Fibroblast of lung (primary cell): ENCODE data around the gene TNFAIP2. TPM values are rescaled to one million over a fixed set of nuclear protein-coding genes. Genes with fewer than 3 reads are reported as not detected.
A peak's percentile ranks its signal among the peaks of the same experiment; 100 is the strongest.
"Not testable (repeated sequence)": the region's sequence is repeated elsewhere in the genome, so short reads cannot be mapped to it uniquely, and the experiment has no call there.

Experiments
- DNase-seq, 2 donors: peaks; one replicate each; pipeline versions ENCODE4 v3.0.0 to v3.0.0-alpha.2; 2010; ENCODE audit warnings: low read depth in 2 of 2
- H2AFZ ChIP-seq: 2 replicates; pipeline ENCODE4 v1.5.1; 2012; ENCODE audit warnings: low read length, control low read depth, inconsistent platforms
- H3K27ac ChIP-seq: 2 replicates; pipeline ENCODE4 v1.5.1; 2011; ENCODE audit warnings: low read length, control low read depth; ENCODE audit not compliant: insufficient read depth
- H3K27me3 ChIP-seq: 2 replicates; pipeline ENCODE4 v1.5.1; 2011; ENCODE audit warnings: mild to moderate bottlenecking, low read length; ENCODE audit not compliant: control insufficient read depth, insufficient read depth
- H3K36me3 ChIP-seq: 2 replicates; pipeline ENCODE4 v1.5.1; 2011; ENCODE audit warnings: low read length; ENCODE audit not compliant: control insufficient read depth, insufficient read depth
- H3K4me1 ChIP-seq: 2 replicates; pipeline ENCODE4 v1.5.1; 2011; ENCODE audit warnings: low read length; ENCODE audit not compliant: control insufficient read depth, insufficient read depth; ENCODE audit errors: extremely low read depth
- H3K4me2 ChIP-seq: 2 replicates; pipeline ENCODE4 v1.5.1; 2011; ENCODE audit warnings: low read length, control low read depth; ENCODE audit not compliant: insufficient read depth; ENCODE audit errors: extremely low read depth
- H3K4me3 ChIP-seq, 4 experiments: fragments of 200-600 bp in 1 of 4; sonication (generic) in 1 of 4; replicated peaks in 1 of 4; 2 replicates each; pipeline ENCODE4 v1.5.1; 2011 to 2016; ENCODE audit warnings: low read length in 4 of 4, low read depth in 3 of 4, mild to moderate bottlenecking in 3 of 4, control low read depth in 2 of 4, inconsistent platforms in 1 of 4, mixed read lengths in 1 of 4; ENCODE audit not compliant: insufficient read depth in 1 of 4; ENCODE audit errors: control extremely low read depth in 1 of 4
- H3K79me2 ChIP-seq: 2 replicates; pipeline ENCODE4 v1.5.1; 2012; ENCODE audit warnings: mild to moderate bottlenecking, low read length, inconsistent platforms; ENCODE audit not compliant: control insufficient read depth, insufficient read depth
- H3K9ac ChIP-seq: 2 replicates; pipeline ENCODE4 v1.5.1; 2011; ENCODE audit warnings: mild to moderate bottlenecking, low read length, control low read depth; ENCODE audit not compliant: insufficient read depth
- H3K9me3 ChIP-seq: 2 replicates; pipeline ENCODE4 v1.5.1; 2012; ENCODE audit warnings: low read depth, low read length; ENCODE audit not compliant: control insufficient read depth, insufficient read depth
- H4K20me1 ChIP-seq: 2 replicates; pipeline ENCODE4 v1.5.1; 2011; ENCODE audit warnings: low read length; ENCODE audit not compliant: control insufficient read depth, insufficient read depth; ENCODE audit errors: extremely low read depth
- CTCF ChIP-seq, 2 donors: IDR thresholded peaks in 1 of 2; conservative IDR thresholded peaks in 1 of 2; 1 replicate in 1 of 2; 2 replicates in 1 of 2; pipeline ENCODE4 v1.5.1; 2011 to 2012; ENCODE audit warnings: low read length in 2 of 2, control low read depth in 1 of 2, inconsistent platforms in 1 of 2, low read depth in 1 of 2, mild to moderate bottlenecking in 1 of 2
- EZH2 ChIP-seq: IDR thresholded peaks from 2 replicates; pipeline ENCODE4 v1.5.1; 2012; ENCODE audit warnings: low read length, control low read depth, mild to moderate bottlenecking; ENCODE audit errors: missing control alignments
- polyA plus RNA-seq, 2 donors: library from polyadenylated mRNA; depleted of rRNA in 1 of 2; stranded (reverse) in 1 of 2; unstranded in 1 of 2; fragments of >200 nt; gene quantifications; 2 replicates each; pipeline ENCODE4 v1.2.1, GENCODE V29; 2011 to 2012; ENCODE audit warnings: missing spikeins in 1 of 2
- total RNA-seq: library from RNA; depleted of rRNA; stranded (reverse); fragments of >200 nt; gene quantifications from 2 replicates; pipeline ENCODE4 v1.2.1, GENCODE V29; 2014

The TNFAIP2 gene
- total and polyA plus RNA-seq, 2 donors (not counting 1 experiment from before 2014, with no cell fraction given), result 71.5 to 139 TPM

GRCh38 chr14:103155010-103155409, 31.7 kb downstream of the TNFAIP2 start:
- Histone ChIP-seq H3K36me3 (no peaks in the 10 kb centered on the region), H3K9me3 (no peaks in the 10 kb centered on the region), H3K4me3 (no peak overlapping the region), H3K27ac (no peak overlapping the region), H3K4me2 (no peak overlapping the region), H4K20me1 (no peaks in the 10 kb centered on the region), H3K27me3 (peaks cover 4% of the 10 kb centered on the region), H3K79me2 (no peaks in the 10 kb centered on the region), H2AFZ (no peak overlapping the region), H3K9ac (no peak overlapping the region), H3K4me1 (peaks cover 2% of the 10 kb centered on the region)
- peak in 1 of 2 donors; percentile 63 for DNase-seq
- no peak for TF ChIP-seq EZH2
- TF ChIP-seq CTCF (conservative IDR thresholded peaks at IDR 0.05 in 1 of 2, IDR thresholded peaks at IDR 0.05 in 1 of 2; ENCODE audit: low read depth in 1 of 2, low read length in 2 of 2), result no peak

DNA sequence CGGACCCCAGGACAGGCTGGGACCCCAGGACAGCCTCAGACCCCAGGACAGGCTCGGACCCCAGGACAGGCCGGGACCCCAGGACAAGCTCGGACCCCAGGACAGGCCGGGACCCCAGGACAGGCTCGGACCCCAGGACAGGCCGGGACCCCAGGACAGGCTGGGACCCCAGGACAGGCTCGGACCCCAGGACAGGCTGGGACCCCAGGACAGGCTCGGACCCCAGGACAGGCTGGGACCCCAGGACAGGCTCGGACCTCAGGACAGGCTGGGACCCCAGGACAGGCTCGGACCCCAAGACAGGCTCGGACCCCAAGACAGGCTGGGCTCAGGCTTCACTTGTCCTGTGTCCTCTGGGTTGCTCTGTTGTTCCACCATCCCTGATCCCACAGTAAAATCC, 32.2 kb downstream of the TNFAIP2 start:
- not testable (repeated sequence) for H2AFZ ChIP-seq, H4K20me1 ChIP-seq, DNase-seq, H3K79me2 ChIP-seq, H3K4me2 ChIP-seq, H3K27me3 ChIP-seq, H3K9ac ChIP-seq, H3K9me3 ChIP-seq, H3K36me3 ChIP-seq, H3K27ac ChIP-seq, H3K4me3 ChIP-seq, H3K4me1 ChIP-seq

GRCh38 chr14:103155826-103156394, 32.6 kb downstream of the TNFAIP2 start:
- H3K36me3 ChIP-seq, result no peaks in the 10 kb centered on the region

More at GRCh38 chr14:103155826-103156394, 32.6 kb downstream of the TNFAIP2 start:
- TF ChIP-seq CTCF (conservative IDR thresholded peaks at IDR 0.05 in 1 of 2, IDR thresholded peaks at IDR 0.05 in 1 of 2; ENCODE audit: low read depth in 1 of 2, low read length in 2 of 2), result no peak
- no peak for TF ChIP-seq EZH2
- Histone ChIP-seq H4K20me1 (no peaks in the 10 kb centered on the region), H3K27ac (no peak overlapping the region), H2AFZ (no peak overlapping the region), H3K4me3 (no peak overlapping the region), H3K4me1 (peaks cover 2% of the 10 kb centered on the region), H3K27me3 (peaks cover 4% of the 10 kb centered on the region), H3K9me3 (no peaks in the 10 kb centered on the region), H3K9ac (no peak overlapping the region), H3K4me2 (no peak overlapping the region), H3K79me2 (no peaks in the 10 kb centered on the region)
- DNase-seq, result no peak
